ENCODE results near the gene FAM222B.

FAM222B gene

DNA sequence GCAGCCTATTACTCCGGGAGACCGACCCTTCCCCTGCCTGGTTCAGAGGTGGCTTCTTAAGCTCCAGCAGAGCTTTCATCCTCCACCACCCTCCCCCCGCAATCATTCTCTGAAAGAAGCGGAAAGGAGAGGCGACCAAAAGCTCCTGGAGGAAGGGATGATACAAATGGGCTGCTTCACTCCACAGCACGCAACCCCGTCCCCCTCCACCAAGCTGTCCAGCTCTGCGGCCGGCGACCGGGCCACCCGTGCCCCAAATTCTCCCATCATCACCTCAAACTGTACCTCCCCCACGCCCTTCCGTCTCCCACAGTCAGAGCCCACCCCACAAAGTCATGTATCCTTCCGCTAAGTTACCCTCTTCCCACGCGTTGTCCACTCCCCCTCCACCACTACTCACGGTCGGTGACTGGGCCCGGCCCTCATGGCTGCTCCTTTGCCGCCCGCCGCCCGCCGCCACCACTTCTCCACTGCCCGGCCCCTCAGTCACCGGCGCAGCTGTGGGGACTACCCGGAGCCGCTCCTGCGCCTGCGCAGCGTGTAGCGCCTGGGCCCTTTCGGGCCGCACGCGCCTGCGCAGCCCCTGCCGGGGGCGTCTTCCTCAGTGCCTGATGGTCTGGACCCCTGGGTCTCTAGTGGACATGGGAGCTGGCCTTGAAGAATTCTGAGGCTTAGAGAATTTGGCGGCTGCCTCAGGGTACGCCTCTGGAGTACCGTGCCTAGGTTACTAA, at the start of gene FAM222B (continued):
- TF ChIP-seq, protein P1, sequence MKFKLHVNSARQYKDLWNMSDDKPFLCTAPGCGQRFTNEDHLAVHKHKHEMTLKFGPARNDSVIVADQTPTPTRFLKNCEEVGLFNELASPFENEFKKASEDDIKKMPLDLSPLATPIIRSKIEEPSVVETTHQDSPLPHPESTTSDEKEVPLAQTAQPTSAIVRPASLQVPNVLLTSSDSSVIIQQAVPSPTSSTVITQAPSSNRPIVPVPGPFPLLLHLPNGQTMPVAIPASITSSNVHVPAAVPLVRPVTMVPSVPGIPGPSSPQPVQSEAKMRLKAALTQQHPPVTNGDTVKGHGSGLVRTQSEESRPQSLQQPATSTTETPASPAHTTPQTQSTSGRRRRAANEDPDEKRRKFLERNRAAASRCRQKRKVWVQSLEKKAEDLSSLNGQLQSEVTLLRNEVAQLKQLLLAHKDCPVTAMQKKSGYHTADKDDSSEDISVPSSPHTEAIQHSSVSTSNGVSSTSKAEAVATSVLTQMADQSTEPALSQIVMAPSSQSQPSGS (tag by site-specific recombination; IDR thresholded peaks at IDR 0.05; ENCODE audit: low read depth) = no peak
- TF ChIP-seq, protein P2, sequence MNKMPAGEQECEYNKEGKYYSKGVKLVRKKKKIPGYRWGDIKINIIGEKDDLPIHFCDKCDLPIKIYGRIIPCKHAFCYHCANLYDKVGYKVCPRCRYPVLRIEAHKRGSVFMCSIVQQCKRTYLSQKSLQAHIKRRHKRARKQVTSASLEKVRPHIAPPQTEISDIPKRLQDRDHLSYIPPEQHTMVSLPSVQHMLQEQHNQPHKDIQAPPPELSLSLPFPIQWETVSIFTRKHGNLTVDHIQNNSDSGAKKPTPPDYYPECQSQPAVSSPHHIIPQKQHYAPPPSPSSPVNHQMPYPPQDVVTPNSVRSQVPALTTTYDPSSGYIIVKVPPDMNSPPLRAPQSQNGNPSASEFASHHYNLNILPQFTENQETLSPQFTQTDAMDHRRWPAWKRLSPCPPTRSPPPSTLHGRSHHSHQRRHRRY (tag by site-specific recombination; IDR thresholded peaks at IDR 0.05) = peak; percentile 31; the same call in 1 of the 2 replicates
- TF ChIP-seq ZFP37 (tag by site-specific recombination; IDR thresholded peaks at IDR 0.05) (peak; percentile 80), SP7 (tag by site-specific recombination; IDR thresholded peaks at IDR 0.05) (peak; percentile 75), ZNF433 (tag by site-specific recombination; IDR thresholded peaks at IDR 0.05; ENCODE audit: low read depth) (no peak), ZNF211 (tag by site-specific recombination; IDR thresholded peaks at IDR 0.05; ENCODE audit: low read depth) (no peak), GLIS2 (tag by site-specific recombination; IDR thresholded peaks at IDR 0.05) (peak; percentile 75), ZNF629 (tag by site-specific recombination; IDR thresholded peaks at IDR 0.05) (peak; percentile 15; the same call in 1 of the 2 replicates), ZNF248 (tag by site-specific recombination; IDR thresholded peaks at IDR 0.05) (no peak), ZNF155 (tag by site-specific recombination; IDR thresholded peaks at IDR 0.05) (no peak), ZFP3 (tag by site-specific recombination; IDR thresholded peaks at IDR 0.05; ENCODE audit: low read depth) (no peak), ZNF549 (tag by site-specific recombination; IDR thresholded peaks at IDR 0.05) (no peak), ZNF324 (tag by site-specific recombination; IDR thresholded peaks at IDR 0.05) (peak; percentile 79; the same call in 1 of the 2 replicates), ZNF157 (tag by site-specific recombination; IDR thresholded peaks at IDR 0.05) (no peak), ZNF624 (tag by site-specific recombination; IDR thresholded peaks at IDR 0.05) (0 out of 2 replicates have a peak, but pooled peaks have one; percentile 42), ZNF2 (tag by site-specific recombination; IDR thresholded peaks at IDR 0.05) (peak; percentile 81; the same call in 1 of the 2 replicates), ZIC2 (tag by site-specific recombination; IDR thresholded peaks at IDR 0.05) (0 out of 2 replicates have a peak, but pooled peaks have one; percentile 25), MZF1 (tag by site-specific recombination; IDR thresholded peaks at IDR 0.05; ENCODE audit: borderline replicate concordance) (no peak), ZNF202 (tag by site-specific recombination; IDR thresholded peaks at IDR 0.05; ENCODE audit: borderline replicate concordance) (no peak), KLF1 (tag by site-specific recombination; IDR thresholded peaks at IDR 0.05) (peak; percentile 54; the same call in 1 of the 2 replicates), ZNF48 (tag by site-specific recombination; IDR thresholded peaks at IDR 0.05) (no peak), ZBTB1 (tag by site-specific recombination; IDR thresholded peaks at IDR 0.05) (peak; percentile 46; the same call in 1 of the 2 replicates)
- TF ChIP-seq, protein P3, sequence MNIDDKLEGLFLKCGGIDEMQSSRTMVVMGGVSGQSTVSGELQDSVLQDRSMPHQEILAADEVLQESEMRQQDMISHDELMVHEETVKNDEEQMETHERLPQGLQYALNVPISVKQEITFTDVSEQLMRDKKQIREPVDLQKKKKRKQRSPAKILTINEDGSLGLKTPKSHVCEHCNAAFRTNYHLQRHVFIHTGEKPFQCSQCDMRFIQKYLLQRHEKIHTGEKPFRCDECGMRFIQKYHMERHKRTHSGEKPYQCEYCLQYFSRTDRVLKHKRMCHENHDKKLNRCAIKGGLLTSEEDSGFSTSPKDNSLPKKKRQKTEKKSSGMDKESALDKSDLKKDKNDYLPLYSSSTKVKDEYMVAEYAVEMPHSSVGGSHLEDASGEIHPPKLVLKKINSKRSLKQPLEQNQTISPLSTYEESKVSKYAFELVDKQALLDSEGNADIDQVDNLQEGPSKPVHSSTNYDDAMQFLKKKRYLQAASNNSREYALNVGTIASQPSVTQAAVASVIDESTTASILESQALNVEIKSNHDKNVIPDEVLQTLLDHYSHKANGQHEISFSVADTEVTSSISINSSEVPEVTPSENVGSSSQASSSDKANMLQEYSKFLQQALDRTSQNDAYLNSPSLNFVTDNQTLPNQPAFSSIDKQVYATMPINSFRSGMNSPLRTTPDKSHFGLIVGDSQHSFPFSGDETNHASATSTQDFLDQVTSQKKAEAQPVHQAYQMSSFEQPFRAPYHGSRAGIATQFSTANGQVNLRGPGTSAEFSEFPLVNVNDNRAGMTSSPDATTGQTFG (tag by site-specific recombination; IDR thresholded peaks at IDR 0.05; ENCODE audit: borderline replicate concordance) = no peak
- TF ChIP-seq, protein P4, sequence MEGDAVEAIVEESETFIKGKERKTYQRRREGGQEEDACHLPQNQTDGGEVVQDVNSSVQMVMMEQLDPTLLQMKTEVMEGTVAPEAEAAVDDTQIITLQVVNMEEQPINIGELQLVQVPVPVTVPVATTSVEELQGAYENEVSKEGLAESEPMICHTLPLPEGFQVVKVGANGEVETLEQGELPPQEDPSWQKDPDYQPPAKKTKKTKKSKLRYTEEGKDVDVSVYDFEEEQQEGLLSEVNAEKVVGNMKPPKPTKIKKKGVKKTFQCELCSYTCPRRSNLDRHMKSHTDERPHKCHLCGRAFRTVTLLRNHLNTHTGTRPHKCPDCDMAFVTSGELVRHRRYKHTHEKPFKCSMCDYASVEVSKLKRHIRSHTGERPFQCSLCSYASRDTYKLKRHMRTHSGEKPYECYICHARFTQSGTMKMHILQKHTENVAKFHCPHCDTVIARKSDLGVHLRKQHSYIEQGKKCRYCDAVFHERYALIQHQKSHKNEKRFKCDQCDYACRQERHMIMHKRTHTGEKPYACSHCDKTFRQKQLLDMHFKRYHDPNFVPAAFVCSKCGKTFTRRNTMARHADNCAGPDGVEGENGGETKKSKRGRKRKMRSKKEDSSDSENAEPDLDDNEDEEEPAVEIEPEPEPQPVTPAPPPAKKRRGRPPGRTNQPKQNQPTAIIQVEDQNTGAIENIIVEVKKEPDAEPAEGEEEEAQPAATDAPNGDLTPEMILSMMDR (tag by site-specific recombination; IDR thresholded peaks at IDR 0.05) = peak; percentile 31
- TF ChIP-seq, protein P5, sequence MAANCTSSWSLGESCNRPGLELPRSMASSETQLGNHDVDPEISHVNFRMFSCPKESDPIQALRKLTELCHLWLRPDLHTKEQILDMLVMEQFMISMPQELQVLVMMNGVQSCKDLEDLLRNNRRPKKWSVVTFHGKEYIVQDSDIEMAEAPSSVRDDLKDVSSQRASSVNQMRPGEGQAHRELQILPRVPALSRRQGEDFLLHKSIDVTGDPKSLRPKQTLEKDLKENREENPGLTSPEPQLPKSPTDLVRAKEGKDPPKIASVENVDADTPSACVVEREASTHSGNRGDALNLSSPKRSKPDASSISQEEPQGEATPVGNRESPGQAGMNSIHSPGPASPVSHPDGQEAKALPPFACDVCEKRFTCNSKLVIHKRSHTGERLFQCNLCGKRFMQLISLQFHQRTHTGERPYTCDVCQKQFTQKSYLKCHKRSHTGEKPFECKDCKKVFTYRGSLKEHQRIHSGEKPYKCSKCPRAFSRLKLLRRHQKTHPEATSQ (tag by site-specific recombination; IDR thresholded peaks at IDR 0.05) = peak; percentile 86; the same call in 1 of the 2 replicates
- TF ChIP-seq, protein P6, sequence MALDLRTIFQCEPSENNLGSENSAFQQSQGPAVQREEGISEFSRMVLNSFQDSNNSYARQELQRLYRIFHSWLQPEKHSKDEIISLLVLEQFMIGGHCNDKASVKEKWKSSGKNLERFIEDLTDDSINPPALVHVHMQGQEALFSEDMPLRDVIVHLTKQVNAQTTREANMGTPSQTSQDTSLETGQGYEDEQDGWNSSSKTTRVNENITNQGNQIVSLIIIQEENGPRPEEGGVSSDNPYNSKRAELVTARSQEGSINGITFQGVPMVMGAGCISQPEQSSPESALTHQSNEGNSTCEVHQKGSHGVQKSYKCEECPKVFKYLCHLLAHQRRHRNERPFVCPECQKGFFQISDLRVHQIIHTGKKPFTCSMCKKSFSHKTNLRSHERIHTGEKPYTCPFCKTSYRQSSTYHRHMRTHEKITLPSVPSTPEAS (tag by site-specific recombination; IDR thresholded peaks at IDR 0.05) = peak; percentile 44; the same call in 1 of the 2 replicates
- TF ChIP-seq, protein P7, sequence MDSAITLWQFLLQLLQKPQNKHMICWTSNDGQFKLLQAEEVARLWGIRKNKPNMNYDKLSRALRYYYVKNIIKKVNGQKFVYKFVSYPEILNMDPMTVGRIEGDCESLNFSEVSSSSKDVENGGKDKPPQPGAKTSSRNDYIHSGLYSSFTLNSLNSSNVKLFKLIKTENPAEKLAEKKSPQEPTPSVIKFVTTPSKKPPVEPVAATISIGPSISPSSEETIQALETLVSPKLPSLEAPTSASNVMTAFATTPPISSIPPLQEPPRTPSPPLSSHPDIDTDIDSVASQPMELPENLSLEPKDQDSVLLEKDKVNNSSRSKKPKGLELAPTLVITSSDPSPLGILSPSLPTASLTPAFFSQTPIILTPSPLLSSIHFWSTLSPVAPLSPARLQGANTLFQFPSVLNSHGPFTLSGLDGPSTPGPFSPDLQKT (IDR thresholded peaks at IDR 0.05; ENCODE audit: borderline replicate concordance, low read depth, low read length) = no peak

Data from HEK293 (cell line).